Measurements from ENCODE around the gene MTHFSD. TPM values are rescaled to one million over a fixed set of nuclear protein-coding genes. Genes with fewer than 3 reads are reported as not detected.

Gene MTHFSD
- total and polyA plus RNA-seq, 2 donors (not counting 3 experiments of a cell fraction or from before 2014, with no cell fraction given): 16.7 to 21.1 TPM

DNA sequence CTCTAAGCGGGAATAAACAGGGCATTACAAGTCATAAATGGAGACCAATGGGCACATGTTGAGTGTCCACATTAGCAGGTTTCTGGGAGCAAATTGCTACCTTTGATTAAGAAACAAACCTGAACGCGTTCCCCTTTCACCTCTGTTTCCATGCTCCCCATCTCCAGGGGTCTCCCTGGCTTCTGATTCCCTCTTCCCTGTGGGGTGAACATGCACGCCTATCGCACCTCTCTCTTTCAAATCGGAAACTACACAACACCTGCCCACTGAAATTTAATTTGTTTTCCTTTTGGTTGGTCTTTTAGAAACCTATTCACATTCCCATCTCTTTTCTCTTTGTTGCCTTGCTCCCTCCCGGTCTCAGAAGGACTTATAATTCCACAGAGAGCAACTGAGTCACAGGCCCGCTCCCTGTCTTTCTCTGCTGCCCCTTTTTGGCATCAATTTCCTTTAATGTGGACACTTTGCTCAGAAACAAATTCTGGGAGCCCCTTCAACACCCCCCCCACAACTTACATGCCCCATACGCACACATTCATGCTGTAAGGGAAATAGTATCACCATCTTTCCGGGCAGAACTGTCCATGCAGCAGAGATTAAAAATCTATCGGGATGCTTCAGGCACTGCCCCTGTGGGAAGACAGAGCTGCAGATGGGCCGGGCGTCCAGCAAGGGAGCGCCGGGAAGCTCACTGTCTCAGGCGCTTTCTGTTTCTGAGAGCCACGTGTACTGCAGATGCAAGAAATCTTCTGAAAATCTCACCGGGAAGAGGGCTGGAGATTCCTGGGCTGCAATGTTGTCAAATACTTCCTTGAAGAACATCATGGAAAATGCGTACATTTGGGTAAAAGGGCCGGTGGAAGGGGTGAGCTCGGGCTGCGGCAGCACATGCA is 51.9 kb downstream of the MTHFSD start:
- BruUV-seq (replicated peaks): no TSS peak
- peak; percentile 81 for TF ChIP-seq EZH2 (IDR thresholded peaks at IDR 0.05; ENCODE audit: borderline replicate concordance, low read depth, low read length, severe bottlenecking)
- TF ChIP-seq, protein P1, sequence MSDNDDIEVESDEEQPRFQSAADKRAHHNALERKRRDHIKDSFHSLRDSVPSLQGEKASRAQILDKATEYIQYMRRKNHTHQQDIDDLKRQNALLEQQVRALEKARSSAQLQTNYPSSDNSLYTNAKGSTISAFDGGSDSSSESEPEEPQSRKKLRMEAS (IDR thresholded peaks at IDR 0.05; ENCODE audit: insufficient read depth, insufficient read length): no peak
- H3K9me1 ChIP-seq (replicated peaks; ENCODE audit: control insufficient read depth, extremely low read depth, insufficient read depth, low read length): no peaks in the 10 kb centered on the region
- no peaks in the 10 kb centered on the region for H3K36me3 ChIP-seq (ENCODE audit: control insufficient read depth in 2 of 2, extremely low read depth in 1 of 2, insufficient read depth in 2 of 2, low read length in 2 of 2)
- no peaks in the 10 kb centered on the region for H3K9me3 ChIP-seq (replicated peaks; ENCODE audit: control insufficient read depth, insufficient read depth, low read length)
- POLR2A ChIA-PET: no interaction called here
- H3K79me2 ChIP-seq (ENCODE audit: control insufficient read depth, insufficient read depth, low read length): no peaks in the 10 kb centered on the region
- H3K27me3 ChIP-seq (ENCODE audit: control insufficient read depth in 2 of 2, insufficient read depth in 2 of 2, low read length in 2 of 2): peaks cover 93 to 98% of the 10 kb centered on the region in 2 experiments
- dilution Hi-C loops (cut with MboI; ENCODE audit: extremely low pct_ligation_motif_present, low sequenced_read_pairs) (no loop called here), intact Hi-C loops (cut with micrococcal nuclease) (no loop called here)
- CTCF ChIA-PET: interaction anchor here (1.6 kb wide), 1 partner anchor 251 kb away, joined by 6 read pairs; no protein-coding TSS in a partner anchor
- FAIRE-seq (no peak), DNase-seq (ENCODE audit: low read depth, low spot score) (no peak)
- H3K9ac ChIP-seq (replicated peaks; ENCODE audit: extremely low read depth, insufficient read depth, low read length): no peak overlapping the region
- H3K4me2 ChIP-seq (ENCODE audit: insufficient read depth, low read length): no peak overlapping the region
- no peaks in the 10 kb centered on the region for H3K4me1 ChIP-seq (ENCODE audit: control insufficient read depth, extremely low read depth, insufficient read depth, low read length)
- no peak overlapping the region for H2AFZ ChIP-seq (ENCODE audit: low read depth, low read length)
- H4K20me1 ChIP-seq (replicated peaks; ENCODE audit: control insufficient read depth, extremely low read depth, insufficient read depth, low read length): no peaks in the 10 kb centered on the region
- no peak overlapping the region for H3K4me3 ChIP-seq (replicated peaks in 1 of 3; ENCODE audit: insufficient read depth in 1 of 3, low read depth in 1 of 3, low read length in 3 of 3)
- no peak overlapping the region for H3K27ac ChIP-seq (ENCODE audit: insufficient read depth, low read depth, low read length)

DNA sequence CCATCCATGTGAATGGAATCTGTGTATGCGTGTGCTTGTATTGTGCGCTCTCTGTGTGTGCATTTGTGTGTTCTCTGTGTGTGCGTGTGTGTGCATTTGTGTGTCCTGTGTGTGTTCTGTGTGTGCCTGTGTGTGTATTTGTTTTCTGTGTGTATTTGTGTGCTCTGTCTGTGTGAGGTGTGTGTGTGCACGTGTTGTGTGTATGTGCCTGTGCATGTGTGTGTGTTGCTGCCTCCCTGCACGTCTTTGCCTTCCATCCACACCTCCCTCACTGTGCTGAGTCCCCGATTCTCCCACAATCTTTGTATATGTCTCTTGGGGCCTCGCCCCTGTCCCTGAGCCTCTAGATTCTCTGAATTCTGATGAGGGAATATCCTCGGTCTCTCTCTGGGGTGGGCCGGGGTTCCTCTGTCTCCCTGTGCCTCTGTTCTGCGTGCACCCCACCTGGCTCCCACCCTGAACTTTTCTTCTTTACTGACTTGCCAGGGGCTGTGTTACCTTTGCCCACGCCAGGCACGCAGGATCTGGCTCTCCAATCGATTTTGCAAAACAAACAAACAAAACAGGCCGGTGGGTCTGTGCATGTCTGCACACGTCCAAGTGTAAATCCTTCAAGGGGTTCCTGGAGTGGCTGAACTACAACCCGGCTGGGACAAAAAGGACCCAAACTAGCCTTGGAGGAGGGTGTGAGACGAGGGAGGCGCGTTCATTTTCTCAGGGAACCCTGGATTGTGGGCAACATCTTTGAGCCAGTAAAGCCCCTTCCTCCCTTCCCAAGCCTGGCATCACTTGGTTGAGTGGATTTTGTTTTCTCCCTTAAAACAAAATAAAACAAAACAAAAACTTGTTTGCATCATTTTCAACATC is 52.8 kb downstream of the MTHFSD start:
- no peak overlapping the region for H3K4me3 ChIP-seq (replicated peaks in 1 of 3; ENCODE audit: insufficient read depth in 1 of 3, low read depth in 1 of 3, low read length in 3 of 3)
- H3K79me2 ChIP-seq (ENCODE audit: control insufficient read depth, insufficient read depth, low read length): no peaks in the 10 kb centered on the region
- DNase-seq (ENCODE audit: low read depth, low spot score) (no peak), FAIRE-seq (no peak)
- H3K9ac ChIP-seq (replicated peaks; ENCODE audit: extremely low read depth, insufficient read depth, low read length): no peak overlapping the region
- no peaks in the 10 kb centered on the region for H4K20me1 ChIP-seq (replicated peaks; ENCODE audit: control insufficient read depth, extremely low read depth, insufficient read depth, low read length)
- H3K9me3 ChIP-seq (replicated peaks; ENCODE audit: control insufficient read depth, insufficient read depth, low read length): no peaks in the 10 kb centered on the region
- H3K9me1 ChIP-seq (replicated peaks; ENCODE audit: control insufficient read depth, extremely low read depth, insufficient read depth, low read length): no peaks in the 10 kb centered on the region
- H3K36me3 ChIP-seq (ENCODE audit: control insufficient read depth in 2 of 2, extremely low read depth in 1 of 2, insufficient read depth in 2 of 2, low read length in 2 of 2): no peaks in the 10 kb centered on the region
- TF ChIP-seq, protein P1 (IDR thresholded peaks at IDR 0.05; ENCODE audit: insufficient read depth, insufficient read length): no peak
- no peak for TF ChIP-seq POLR2AphosphoS5 (IDR thresholded peaks at IDR 0.05; ENCODE audit: insufficient read depth, low read depth, low read length)
- TF ChIP-seq FOS (IDR thresholded peaks at IDR 0.05; ENCODE audit: borderline replicate concordance, insufficient read depth, low read length): no peak
- TF ChIP-seq GATA2 (IDR thresholded peaks at IDR 0.05; ENCODE audit: insufficient read depth, insufficient read length, low read depth, low read length): no peak
- TF ChIP-seq JUN (IDR thresholded peaks at IDR 0.05; ENCODE audit: borderline replicate concordance, insufficient read depth, insufficient read length, low read depth): no peak
- TF ChIP-seq, protein P2, sequence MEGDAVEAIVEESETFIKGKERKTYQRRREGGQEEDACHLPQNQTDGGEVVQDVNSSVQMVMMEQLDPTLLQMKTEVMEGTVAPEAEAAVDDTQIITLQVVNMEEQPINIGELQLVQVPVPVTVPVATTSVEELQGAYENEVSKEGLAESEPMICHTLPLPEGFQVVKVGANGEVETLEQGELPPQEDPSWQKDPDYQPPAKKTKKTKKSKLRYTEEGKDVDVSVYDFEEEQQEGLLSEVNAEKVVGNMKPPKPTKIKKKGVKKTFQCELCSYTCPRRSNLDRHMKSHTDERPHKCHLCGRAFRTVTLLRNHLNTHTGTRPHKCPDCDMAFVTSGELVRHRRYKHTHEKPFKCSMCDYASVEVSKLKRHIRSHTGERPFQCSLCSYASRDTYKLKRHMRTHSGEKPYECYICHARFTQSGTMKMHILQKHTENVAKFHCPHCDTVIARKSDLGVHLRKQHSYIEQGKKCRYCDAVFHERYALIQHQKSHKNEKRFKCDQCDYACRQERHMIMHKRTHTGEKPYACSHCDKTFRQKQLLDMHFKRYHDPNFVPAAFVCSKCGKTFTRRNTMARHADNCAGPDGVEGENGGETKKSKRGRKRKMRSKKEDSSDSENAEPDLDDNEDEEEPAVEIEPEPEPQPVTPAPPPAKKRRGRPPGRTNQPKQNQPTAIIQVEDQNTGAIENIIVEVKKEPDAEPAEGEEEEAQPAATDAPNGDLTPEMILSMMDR (IDR thresholded peaks at IDR 0.05; ENCODE audit: extremely low read depth in 1 of 2, insufficient read depth in 1 of 2, low read depth in 1 of 2, low read length in 2 of 2): no peak
- no peak overlapping the region for H2AFZ ChIP-seq (ENCODE audit: low read depth, low read length)
- ChIA-PET CTCF (interaction anchor here (1.4 kb wide), 1 partner anchor 250 kb away, joined by 10 read pairs; no protein-coding TSS in a partner anchor), POLR2A (no interaction called here)
- H3K27ac ChIP-seq (ENCODE audit: insufficient read depth, low read depth, low read length): no peak overlapping the region
- H3K4me1 ChIP-seq (ENCODE audit: control insufficient read depth, extremely low read depth, insufficient read depth, low read length): no peaks in the 10 kb centered on the region
- H3K4me2 ChIP-seq (ENCODE audit: insufficient read depth, low read length): no peak overlapping the region
- peaks cover 88 to 94% of the 10 kb centered on the region in 2 experiments for H3K27me3 ChIP-seq (ENCODE audit: control insufficient read depth in 2 of 2, insufficient read depth in 2 of 2, low read length in 2 of 2)
- dilution Hi-C loops (cut with MboI; ENCODE audit: extremely low pct_ligation_motif_present, low sequenced_read_pairs): no loop called here
- no TSS peak for BruUV-seq (replicated peaks)
- intact Hi-C loops (cut with micrococcal nuclease): no loop called here
